Activated T-cell treated with anti-CD3 and anti-CD28 coated beads for 1 hour (primary cell): ENCODE data around the gene TYROBP.
"Not testable (repeated sequence)": the region's sequence is repeated elsewhere in the genome, so short reads cannot be mapped to it uniquely, and the experiment has no call there.

Experiments used
- DNase-seq: peaks from one replicate; pipeline ENCODE4 v3.0.0-alpha.2; 2020; ENCODE audit warnings: low read depth

The TYROBP gene

DNA sequence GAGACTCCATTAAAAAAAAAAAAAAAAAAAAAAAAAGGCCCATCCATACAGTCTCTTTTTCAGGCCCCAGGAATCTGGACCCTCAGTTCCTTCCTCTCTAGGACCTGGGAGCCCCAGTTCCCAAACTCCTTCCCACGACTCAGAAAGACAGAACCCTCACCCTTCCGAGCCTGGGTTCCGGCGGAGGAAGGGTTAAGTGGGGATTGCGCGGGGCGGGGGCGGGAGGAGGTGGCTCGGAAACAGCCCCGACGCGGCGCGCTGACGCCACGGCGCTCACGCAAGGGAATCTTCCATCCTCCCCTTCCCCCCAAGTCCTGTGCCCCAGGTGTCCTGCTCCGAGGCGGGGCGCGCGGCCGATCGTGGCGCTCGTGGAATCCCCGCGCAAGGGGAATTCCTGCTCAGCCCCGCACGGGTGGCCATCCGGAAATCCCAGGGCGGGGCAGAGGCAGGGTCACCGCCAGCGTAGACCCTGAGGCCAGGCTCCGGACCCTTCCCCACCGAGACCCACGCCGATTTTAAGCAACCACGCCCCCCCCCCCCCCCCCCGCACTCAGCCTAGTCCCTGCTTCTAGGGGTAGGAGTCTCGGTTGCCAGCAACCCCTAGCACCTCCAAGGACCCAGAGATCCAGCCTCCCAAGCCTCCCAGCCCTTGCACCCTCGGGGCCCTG, 8.4 kb downstream of the TYROBP start:
- DNase-seq: peak; percentile 84

- DNase-seq: no peak
Measured at GRCh38 chr19:35898499-35898809, 9.6 kb downstream of the TYROBP start.

- no peak for DNase-seq
Measured at GRCh38 chr19:35897706-35898451, 10.2 kb downstream of the TYROBP start.

GRCh38 chr19:35896643-35897040, 11.5 kb downstream of the TYROBP start:
- DNase-seq: no peak

GRCh38 chr19:35895911-35896642, 12.0 kb downstream of the TYROBP start:
- no peak for DNase-seq

DNA sequence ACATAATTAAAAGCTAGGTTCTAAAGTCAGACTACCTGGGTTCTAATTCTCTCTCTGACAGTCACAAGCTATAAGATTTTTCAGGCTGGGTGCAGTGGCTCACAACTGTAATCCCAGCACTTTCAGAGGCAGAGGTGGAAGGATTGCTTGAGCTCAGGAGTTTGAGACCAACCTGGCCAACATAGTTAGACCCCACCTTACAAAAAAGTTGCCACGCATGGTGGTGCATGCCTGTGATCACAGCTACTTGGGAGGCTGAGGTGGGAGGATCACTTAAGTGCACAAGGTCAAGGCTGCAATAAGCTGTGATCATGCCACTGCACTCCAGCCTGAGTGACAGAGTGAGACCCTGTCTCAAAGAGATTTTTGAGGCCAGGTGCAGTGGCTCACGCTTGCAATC, 13.8 kb downstream of the TYROBP start:
- no peak for DNase-seq

- not testable (repeated sequence) for DNase-seq
Measured at GRCh38 chr19:35891819-35892218, 16.3 kb downstream of the TYROBP start.

GRCh38 chr19:35890113-35890650, 17.9 kb downstream of the TYROBP start:
- DNase-seq: no peak

DNA sequence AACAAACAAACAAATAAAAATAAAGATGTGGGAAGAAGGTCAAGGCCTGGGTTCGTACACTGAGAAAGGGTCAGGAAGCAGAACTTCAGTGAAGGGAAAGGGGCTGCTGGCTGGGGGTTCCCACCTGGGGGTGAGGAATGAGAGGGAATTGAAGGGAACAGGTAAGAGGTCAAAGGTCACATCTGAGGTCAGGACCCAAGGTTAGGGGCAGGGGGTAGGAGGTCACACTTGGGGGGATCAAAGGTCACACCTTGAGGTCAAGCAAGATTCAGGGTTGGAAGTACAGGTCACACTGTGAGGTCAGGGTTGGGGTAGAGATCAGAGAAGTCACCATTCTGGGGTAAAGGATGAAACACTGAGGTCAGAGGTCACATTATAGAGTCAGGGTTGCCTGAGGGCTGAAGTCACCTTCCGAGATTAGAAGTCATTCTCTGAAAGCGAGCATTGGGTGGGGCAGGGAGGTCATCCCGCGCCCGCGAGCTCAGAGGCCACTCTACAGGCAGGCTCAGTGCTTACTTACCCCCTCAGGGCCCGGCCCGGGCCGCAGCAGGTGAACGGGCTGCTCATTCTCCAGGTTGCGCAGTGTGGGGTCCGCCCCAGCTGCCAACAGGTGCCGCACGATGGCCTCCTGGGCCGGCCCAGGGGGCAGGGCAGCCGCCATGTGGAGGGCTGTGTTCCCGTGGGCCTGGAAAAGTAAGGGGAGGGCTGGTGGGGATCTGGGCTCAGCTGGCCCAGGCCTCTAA, 18.6 kb downstream of the TYROBP start:
- no peak for DNase-seq

- no peak for DNase-seq
Measured at GRCh38 chr19:35888398-35888797, 19.7 kb downstream of the TYROBP start.

- no peak for DNase-seq
Measured at GRCh38 chr19:35887197-35887596, 20.9 kb downstream of the TYROBP start.

- DNase-seq: no peak
Measured at GRCh38 chr19:35885904-35886303, 22.2 kb downstream of the TYROBP start.

DNA sequence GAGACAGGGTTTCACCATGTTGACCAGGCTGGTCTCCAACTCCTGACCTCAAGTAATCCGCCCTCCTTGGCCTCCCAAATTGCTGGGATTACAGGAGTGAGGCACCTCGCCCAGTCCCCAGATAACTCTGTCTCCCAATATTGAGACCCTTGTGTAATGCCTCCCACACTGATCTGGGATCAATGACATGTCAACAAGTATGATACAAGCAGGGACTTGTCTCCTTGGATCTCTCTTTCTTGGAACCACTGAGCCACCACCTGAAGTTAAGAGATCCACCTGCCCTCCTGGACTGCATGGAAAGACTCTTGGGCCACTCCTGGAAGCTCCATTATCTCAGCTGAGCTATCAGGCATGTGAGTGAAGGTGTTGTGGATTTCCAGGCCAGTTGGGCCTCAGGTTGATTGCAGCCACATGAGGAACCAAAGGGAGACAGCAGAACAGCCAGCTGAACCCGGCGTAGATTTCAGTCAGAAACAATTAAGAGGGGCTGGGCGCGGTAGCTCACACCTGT, 22.8 kb downstream of the TYROBP start:
- DNase-seq: no peak

GRCh38 chr19:35883882-35884281, 24.2 kb downstream of the TYROBP start:
- no peak for DNase-seq

DNA sequence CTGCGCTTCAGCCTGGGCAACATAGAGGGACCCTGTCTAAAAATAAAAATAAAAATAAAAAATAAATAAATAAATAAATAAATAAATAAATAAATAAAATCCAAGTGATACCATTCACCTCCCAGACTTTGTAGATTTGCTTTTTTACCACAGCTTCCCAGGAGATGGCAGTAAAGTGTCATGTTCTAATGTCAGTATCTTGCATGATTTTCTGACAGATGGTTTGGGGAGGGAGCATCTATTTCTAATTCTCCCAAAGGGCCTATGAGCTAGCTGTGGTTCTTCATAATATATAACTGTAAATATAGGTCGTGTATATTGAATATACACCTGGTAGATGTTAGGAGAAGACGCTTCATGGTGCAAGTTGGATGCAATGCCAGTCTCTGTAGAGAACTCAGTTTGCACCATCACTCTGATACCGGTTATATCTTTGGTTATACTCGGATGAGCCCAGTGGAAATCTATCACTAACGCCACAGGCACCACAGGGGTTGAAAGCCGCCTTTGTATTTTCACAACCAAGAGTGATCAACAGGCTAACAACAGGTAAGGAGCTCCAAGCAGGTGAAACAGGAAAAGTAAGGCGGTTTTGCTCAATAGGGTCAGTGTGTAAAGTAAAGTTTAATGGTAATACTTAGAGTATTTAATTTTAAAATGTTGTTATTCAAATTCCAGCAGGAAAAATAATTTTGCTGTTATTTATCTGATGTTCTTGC, 25.8 kb downstream of the TYROBP start:
- no peak for DNase-seq

GRCh38 chr19:35879770-35880317, 28.3 kb downstream of the TYROBP start:
- DNase-seq: peak; percentile 63

- no peak for DNase-seq
Measured at GRCh38 chr19:35879068-35879467, 29.0 kb downstream of the TYROBP start.

DNA sequence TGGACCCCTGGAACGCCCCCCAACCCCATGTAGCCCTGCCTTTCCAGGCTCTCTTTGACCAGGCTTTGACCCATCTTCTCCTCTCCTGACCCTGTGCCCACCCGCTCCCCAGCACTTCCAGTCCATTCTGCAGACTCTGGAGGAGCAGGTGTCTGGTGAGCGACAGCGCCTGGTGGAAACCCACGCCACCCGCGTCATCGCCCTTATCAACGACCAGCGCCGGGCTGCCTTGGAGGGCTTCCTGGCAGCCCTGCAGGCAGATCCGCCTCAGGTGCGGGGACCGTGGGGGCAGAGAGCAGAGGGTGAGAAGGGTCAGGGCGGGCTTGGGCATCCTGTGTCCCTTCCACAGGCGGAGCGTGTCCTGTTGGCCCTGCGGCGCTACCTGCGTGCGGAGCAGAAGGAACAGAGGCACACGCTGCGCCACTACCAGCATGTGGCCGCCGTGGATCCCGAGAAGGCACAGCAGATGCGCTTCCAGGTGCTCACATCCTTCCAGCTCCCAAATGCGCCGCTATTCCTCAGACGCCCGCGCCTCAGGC, 33.6 kb downstream of the TYROBP start:
- DNase-seq: no peak

DNA sequence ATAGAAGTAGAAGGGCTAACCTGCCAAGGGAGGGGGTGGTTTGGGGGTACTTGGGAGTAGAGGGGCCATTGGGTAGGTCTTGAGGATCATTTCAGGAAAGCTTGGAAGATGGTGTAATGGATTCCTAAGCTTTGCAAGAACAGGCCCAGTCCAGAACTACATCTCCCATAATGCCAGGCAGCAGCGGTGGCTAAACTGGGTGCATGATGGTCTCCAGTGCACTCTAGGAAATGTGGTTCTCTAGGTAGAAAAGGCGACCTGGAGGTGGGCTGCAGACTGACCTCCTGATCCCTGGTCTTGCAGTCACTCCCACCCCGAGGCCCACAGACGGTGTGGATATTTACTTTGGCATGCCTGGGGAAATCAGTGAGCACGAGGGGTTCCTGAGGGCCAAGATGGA, 35.9 kb downstream of the TYROBP start:
- no peak for DNase-seq

- no peak for DNase-seq
Measured at GRCh38 chr19:35871611-35872010, 36.5 kb downstream of the TYROBP start.

DNA sequence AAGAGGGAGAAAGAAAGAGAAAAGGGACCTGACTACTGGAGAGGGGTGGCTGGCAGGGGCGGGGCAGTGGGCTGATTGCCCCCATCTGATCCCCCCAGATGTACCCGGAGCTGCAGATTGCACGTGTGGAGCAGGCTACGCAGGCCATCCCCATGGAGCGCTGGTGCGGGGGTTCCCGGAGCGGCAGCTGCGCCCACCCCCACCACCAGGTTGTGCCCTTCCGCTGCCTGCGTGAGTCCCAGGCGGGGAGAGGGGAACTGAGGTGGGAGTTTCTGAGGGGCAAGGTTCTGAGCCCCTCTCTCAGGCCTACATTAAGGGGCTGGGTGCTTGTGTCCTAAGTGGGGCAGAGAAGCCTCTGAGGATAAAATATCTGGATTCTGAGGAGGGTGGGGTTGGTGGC, 37.3 kb downstream of the TYROBP start:
- no peak for DNase-seq
